Lung (tissue), 12 donors: ENCODE data around the gene FUNDC2. TPM values are rescaled to one million over a fixed set of nuclear protein-coding genes. Genes with fewer than 3 reads are reported as not detected.

Source experiments
- ATAC-seq: fragments of 200-7000 bp; cut with Tn5 transposase; one replicate; pipeline ENCODE4 v1.9.1; 2020; ENCODE audit warnings: moderate number of reproducible peaks; ENCODE audit not compliant: insufficient read depth, low FRiP score
- DNase-seq, 3 donors: peaks; one replicate each; pipeline ENCODE4 v3.0.0-alpha.2; 2013 to 2017
- H3K27ac ChIP-seq, 2 donors: one replicate each; pipeline ENCODE4 v1.5.1; 2013; ENCODE audit warnings: mild to moderate bottlenecking in 2 of 2, moderate library complexity in 2 of 2, control low read depth in 1 of 2, inconsistent platforms in 1 of 2, low read depth in 1 of 2, low read length in 1 of 2
- H3K27me3 ChIP-seq, 3 donors: one replicate each; pipeline ENCODE4 v1.5.1; 2013; ENCODE audit warnings: low read length in 2 of 3; ENCODE audit not compliant: control insufficient read depth in 3 of 3, insufficient read depth in 3 of 3
- H3K36me3 ChIP-seq, 4 donors: one replicate each; pipeline ENCODE4 v1.5.1; 2013; ENCODE audit warnings: low read length in 4 of 4, mild to moderate bottlenecking in 1 of 4, moderate library complexity in 1 of 4; ENCODE audit not compliant: control insufficient read depth in 4 of 4, insufficient read depth in 4 of 4
- H3K4me1 ChIP-seq, 5 donors: one replicate each; pipeline ENCODE4 v1.5.1; 2013; ENCODE audit warnings: low read length in 5 of 5, mild to moderate bottlenecking in 2 of 5, moderate library complexity in 1 of 5; ENCODE audit not compliant: control insufficient read depth in 5 of 5, insufficient read depth in 5 of 5
- H3K4me3 ChIP-seq: one replicate; pipeline ENCODE4 v1.5.1; 2013; ENCODE audit warnings: mild to moderate bottlenecking, control low read depth, moderate library complexity
- H3K9ac ChIP-seq, 2 donors: one replicate each; pipeline ENCODE4 v1.5.1; 2013; ENCODE audit warnings: low read length in 2 of 2, control low read depth in 1 of 2; ENCODE audit not compliant: insufficient read depth in 1 of 2
- H3K9me3 ChIP-seq, 4 donors: one replicate each; pipeline ENCODE4 v1.5.1; 2013; ENCODE audit warnings: low read length in 3 of 4, mild to moderate bottlenecking in 1 of 4, moderate library complexity in 1 of 4; ENCODE audit not compliant: control insufficient read depth in 4 of 4, insufficient read depth in 3 of 4
- CTCF ChIP-seq: IDR thresholded peaks from 2 replicates; pipeline ENCODE4 v1.5.1; 2012; ENCODE audit warnings: mild to moderate bottlenecking; ENCODE audit errors: control extremely low read depth, extremely low read depth
- WGBS, 2 donors: extraction: QIAGEN DNeasy Blood & Tissue Kit; methylation state at CpG; one replicate each; pipeline ENCODE4 v1.1.7; 2013; 5-methylcytosine and 5-hydroxymethylcytosine counted together
- polyA plus RNA-seq, 2 donors: library from polyadenylated mRNA; stranded (reverse); fragments of 200-250 nt; gene quantifications; one replicate each; pipeline ENCODE4 v1.2.1, GENCODE V29; 2013
- total RNA-seq, 2 donors: library from RNA; depleted of rRNA in 1 of 2; stranded (reverse); fragments of >200 nt in 1 of 2; gene quantifications; one replicate each; pipeline ENCODE4 v1.2.1, GENCODE V29; 2014 to 2021
- donor health status: control.
- donor health status: control.
- donor health status: Bipolar disorder and iron deficiency.
- donor health status: healthy.
- donor health status: DM: yes; HTN: yes; CAD: no.

Gene FUNDC2
- total and polyA plus RNA-seq, 4 donors, result 43.5 to 106 (median 86.1) TPM

GRCh38 chrX:155053656-155054055, 27.0 kb downstream of the FUNDC2 start:
- H3K27me3 ChIP-seq, result no peaks in the 10 kb centered on the region
- H3K27ac ChIP-seq, result no peak overlapping the region
- no peak for DNase-seq

GRCh38 chrX:155054255-155054654, 27.6 kb downstream of the FUNDC2 start:
- peaks cover 0 to 6% (median 0%) of the 10 kb centered on the region in 5 donors for H3K4me1 ChIP-seq
- no peaks in the 10 kb centered on the region for H3K9me3 ChIP-seq
- DNase-seq (no peak), ATAC-seq (no peak)
- no peak overlapping the region for H3K9ac ChIP-seq
- no peak overlapping the region for H3K4me3 ChIP-seq
- no peak overlapping the region for H3K27ac ChIP-seq
- H3K27me3 ChIP-seq, result no peaks in the 10 kb centered on the region
- no peak for TF ChIP-seq CTCF
- peaks cover 0 to 12% (median 0%) of the 10 kb centered on the region in 4 donors for H3K36me3 ChIP-seq
- 89 to 95% methylated on average over 4 of the region's 4 CpGs for WGBS, 2 donors

More at GRCh38 chrX:155053656-155054055, 27.0 kb downstream of the FUNDC2 start:
- no peak for ATAC-seq
- 72 to 91% methylated on average over 3 of the region's 3 CpGs for WGBS, 2 donors
- H3K4me3 ChIP-seq, result no peak overlapping the region
- peaks cover 0 to 7% (median 0%) of the 10 kb centered on the region in 5 donors for H3K4me1 ChIP-seq
- H3K9me3 ChIP-seq, result no peaks in the 10 kb centered on the region
- TF ChIP-seq CTCF, result no peak
- H3K36me3 ChIP-seq, result peaks cover 0 to 12% (median 0%) of the 10 kb centered on the region in 4 donors
- H3K9ac ChIP-seq, result no peak overlapping the region

DNA sequence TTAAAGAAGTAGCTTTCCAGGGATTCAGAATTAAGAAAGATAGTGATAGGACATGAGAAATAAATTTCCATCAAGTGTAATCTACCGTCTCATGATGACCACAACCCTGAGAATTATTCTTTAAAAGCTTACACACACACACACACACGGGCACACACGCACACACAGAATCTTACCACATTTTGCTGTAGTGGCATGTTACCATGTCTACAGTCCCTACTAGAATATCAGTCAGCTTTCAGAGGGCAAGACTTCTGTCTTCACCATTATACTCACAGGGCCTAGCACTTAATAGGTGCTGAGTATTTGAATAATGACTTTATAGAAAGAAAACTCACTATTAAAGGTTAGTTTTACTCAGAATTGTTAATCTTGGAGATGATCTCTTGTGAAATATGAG, 28.9 kb downstream of the FUNDC2 start:
- H3K27me3 ChIP-seq, result no peaks in the 10 kb centered on the region
- no peak for TF ChIP-seq CTCF
- DNase-seq (no peak), ATAC-seq (no peak)
- no peak overlapping the region for H3K4me3 ChIP-seq
- peaks cover 0 to 6% (median 0%) of the 10 kb centered on the region in 5 donors for H3K4me1 ChIP-seq
- peaks cover 0 to 12% (median under 1%) of the 10 kb centered on the region in 4 donors for H3K36me3 ChIP-seq
- WGBS, 2 donors, result 83 to 87% methylated on average over 3 of the region's 3 CpGs
- H3K9me3 ChIP-seq, result no peaks in the 10 kb centered on the region
- no peak overlapping the region for H3K9ac ChIP-seq
- no peak overlapping the region for H3K27ac ChIP-seq

DNA sequence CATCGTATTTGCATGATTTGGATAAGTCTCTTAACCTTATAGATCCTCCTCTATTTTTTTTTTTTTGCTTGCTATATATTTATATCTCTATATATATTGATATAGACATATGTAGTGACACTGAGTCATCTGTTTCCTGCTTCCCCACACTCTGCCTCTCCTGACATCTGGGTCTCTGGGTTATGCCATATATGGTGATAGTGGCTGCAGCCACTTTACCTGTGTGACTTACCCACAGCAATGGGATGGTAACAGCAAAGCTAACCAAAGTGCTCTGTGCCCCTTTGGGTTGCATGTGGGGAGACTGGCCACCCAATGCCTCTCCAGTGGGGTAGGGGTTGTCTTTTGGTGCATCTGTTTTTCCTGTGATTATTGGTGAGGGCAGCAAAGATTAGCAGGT, 29.8 kb downstream of the FUNDC2 start:
- Histone ChIP-seq H3K4me3 (no peak overlapping the region), H3K27me3 (no peaks in the 10 kb centered on the region), H3K9me3 (no peaks in the 10 kb centered on the region), H3K4me1 (peaks cover 0 to 6% (median 0%) of the 10 kb centered on the region in 5 donors), H3K27ac (no peak overlapping the region), H3K9ac (no peak overlapping the region), H3K36me3 (peaks cover 0 to 10% (median 2%) of the 10 kb centered on the region in 4 donors)
- 75 to 100% methylated on average over 1 of the region's 1 CpG for WGBS, 2 donors
- TF ChIP-seq CTCF, result no peak
- no peak for DNase-seq
- ATAC-seq, result no peak
